Right lobe of liver (tissue), 4 donors: ENCODE measurements around the gene FAM240B.

ENCODE experiments used
- POLR2A ChIP-seq: fragments of 450-650 bp; IDR thresholded peaks from one replicate; pipeline ENCODE4 v1.6.1; 2017; ENCODE audit warnings: antibody characterized with exemption, mild to moderate bottlenecking
- TF ChIP-seq, protein P1 (sequence below), 4 donors: fragments of 200-600 bp in 3 of 4; fragments of 450-650 bp in 1 of 4; IDR thresholded peaks; one replicate each; pipeline versions ENCODE4 v1.5.1 to v1.8.0; 2016 to 2022; ENCODE audit warnings: antibody characterized with exemption in 4 of 4, mild to moderate bottlenecking in 2 of 4
- donor health status: DM: no; HTN: no; CAD: no.
- donor health status: DM: no; HTN: no; CAD: no.
- donor health status: DM: no; HTN: yes; CAD: no.

- TF ChIP-seq, protein P1, sequence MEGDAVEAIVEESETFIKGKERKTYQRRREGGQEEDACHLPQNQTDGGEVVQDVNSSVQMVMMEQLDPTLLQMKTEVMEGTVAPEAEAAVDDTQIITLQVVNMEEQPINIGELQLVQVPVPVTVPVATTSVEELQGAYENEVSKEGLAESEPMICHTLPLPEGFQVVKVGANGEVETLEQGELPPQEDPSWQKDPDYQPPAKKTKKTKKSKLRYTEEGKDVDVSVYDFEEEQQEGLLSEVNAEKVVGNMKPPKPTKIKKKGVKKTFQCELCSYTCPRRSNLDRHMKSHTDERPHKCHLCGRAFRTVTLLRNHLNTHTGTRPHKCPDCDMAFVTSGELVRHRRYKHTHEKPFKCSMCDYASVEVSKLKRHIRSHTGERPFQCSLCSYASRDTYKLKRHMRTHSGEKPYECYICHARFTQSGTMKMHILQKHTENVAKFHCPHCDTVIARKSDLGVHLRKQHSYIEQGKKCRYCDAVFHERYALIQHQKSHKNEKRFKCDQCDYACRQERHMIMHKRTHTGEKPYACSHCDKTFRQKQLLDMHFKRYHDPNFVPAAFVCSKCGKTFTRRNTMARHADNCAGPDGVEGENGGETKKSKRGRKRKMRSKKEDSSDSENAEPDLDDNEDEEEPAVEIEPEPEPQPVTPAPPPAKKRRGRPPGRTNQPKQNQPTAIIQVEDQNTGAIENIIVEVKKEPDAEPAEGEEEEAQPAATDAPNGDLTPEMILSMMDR (IDR thresholded peaks at IDR 0.05), result no peak
- no peak for TF ChIP-seq POLR2A
Observed at GRCh38 chr9:38733503-38733902, 13.6 kb upstream of the FAM240B start.
